AG04449 (cell line): ENCODE results near the gene ALLC.

Source experiments
- CTCF ChIA-PET: fragments of 350-600 bp; formaldehyde crosslinking; extraction: SDS; loops from one replicate; lab custom pipeline; 2021; ENCODE audit warnings: antibody characterized with exemption; lab: Yijun Ruan, JAX
- POLR2A ChIA-PET: fragments of 400-600, 350-600 bp; formaldehyde crosslinking; extraction: SDS; loops from one replicate; lab custom pipeline; 2020; ENCODE audit warnings: antibody characterized with exemption, inconsistent platforms; lab: Yijun Ruan, JAX
- DNase-seq: peaks from one replicate; pipeline ENCODE4 v3.0.0-alpha.2; 2010; ENCODE audit warnings: low read depth, low spot score
- H3K4me3 ChIP-seq: 2 replicates; pipeline ENCODE4 v1.5.1; 2011; ENCODE audit warnings: low read depth, mild to moderate bottlenecking, control low read depth, low read length
- CTCF ChIP-seq: IDR thresholded peaks from one replicate; pipeline ENCODE4 v1.5.1; 2011; ENCODE audit warnings: mild to moderate bottlenecking, moderate library complexity, low read length, control low read depth, inconsistent platforms; ENCODE audit not compliant: insufficient read depth; ENCODE audit errors: missing control alignments

Gene ALLC

GRCh38 chr2:3704692-3705091 lies 46.7 kb downstream of the ALLC start:
- DNase-seq = no peak
- H3K4me3 ChIP-seq = no peak overlapping the region
- TF ChIP-seq CTCF = no peak
- ChIA-PET CTCF (no interaction called here), POLR2A (no interaction called here)

GRCh38 chr2:3705782-3706181 lies 47.8 kb downstream of the ALLC start:
- ChIA-PET CTCF (no interaction called here), POLR2A (no interaction called here)
- no peak overlapping the region for H3K4me3 ChIP-seq
- DNase-seq = no peak
- TF ChIP-seq CTCF = no peak

GRCh38 chr2:3706892-3707291 lies 48.9 kb downstream of the ALLC start:
- no peak overlapping the region for H3K4me3 ChIP-seq
- TF ChIP-seq CTCF = no peak
- POLR2A ChIA-PET = no interaction called here
- DNase-seq = no peak
- CTCF ChIA-PET = no interaction called here

- CTCF ChIA-PET = no interaction called here
- no peak for DNase-seq
- POLR2A ChIA-PET = no interaction called here
- no peak for TF ChIP-seq CTCF
- no peak overlapping the region for H3K4me3 ChIP-seq
These were observed 50.6 kb downstream of the ALLC start for GRCh38 chr2:3708576-3708975.

- TF ChIP-seq CTCF = no peak
- ChIA-PET POLR2A (no interaction called here), CTCF (no interaction called here)
These were observed 51.2 kb downstream of the ALLC start for GRCh38 chr2:3709225-3709624.

GRCh38 chr2:3712424-3712823 lies 54.4 kb downstream of the ALLC start:
- no peak overlapping the region for H3K4me3 ChIP-seq
- ChIA-PET POLR2A (no interaction called here), CTCF (no interaction called here)
- TF ChIP-seq CTCF = no peak
- DNase-seq = no peak

More at GRCh38 chr2:3709225-3709624, 51.2 kb downstream of the ALLC start:
- H3K4me3 ChIP-seq = no peak overlapping the region
- no peak for DNase-seq
